Cardiac muscle cell (in vitro differentiated cells and primary cell): ENCODE data around the gene ZMYND8. TPM values are rescaled to one million over a fixed set of nuclear protein-coding genes. Genes with fewer than 3 reads are reported as not detected.

Experiments used
- DNase-seq, 2 donors: peaks; one replicate each; pipeline versions ENCODE4 v3.0.0 to v3.0.0-alpha.2; 2010 to 2017; ENCODE audit warnings: low read depth in 1 of 2, low spot score in 1 of 2
- H3K27ac ChIP-seq: fragments of 200-600 bp; sonication (generic); 2 replicates; pipeline ENCODE4 v1.5.1; 2016
- H3K27me3 ChIP-seq: fragments of 200-600 bp; sonication (generic); 2 replicates; pipeline ENCODE4 v1.6.0; 2016; ENCODE audit warnings: control low read depth
- H3K36me3 ChIP-seq: fragments of 200-600 bp; sonication (generic); 2 replicates; pipeline ENCODE4 v1.5.1; 2016; ENCODE audit warnings: control low read depth
- H3K4me1 ChIP-seq: fragments of 200-600 bp; sonication (generic); 2 replicates; pipeline ENCODE4 v1.8.1; 2017; ENCODE audit warnings: low read depth, mild to moderate bottlenecking, mixed run types
- H3K4me3 ChIP-seq: fragments of 200-600 bp; sonication (generic); 2 replicates; pipeline ENCODE4 v1.5.1; 2016; ENCODE audit warnings: mild to moderate bottlenecking
- H3K9me3 ChIP-seq: fragments of 200-600 bp; sonication (generic); 2 replicates; pipeline ENCODE4 v1.5.1; 2017; ENCODE audit warnings: low read depth, mild to moderate bottlenecking, control low read depth
- CTCF ChIP-seq: IDR thresholded peaks from 2 replicates; pipeline ENCODE4 v1.5.1; 2012; ENCODE audit warnings: low read depth, mild to moderate bottlenecking, low read length
- polyA plus RNA-seq: library from polyadenylated mRNA; unstranded; fragments of >200 nt; fragmentation: Nextera tagmentation; extraction: Ambion mirVana; gene quantifications from 2 replicates; pipeline ENCODE4 v1.2.1, GENCODE V29; 2016
- total RNA-seq: library from RNA; depleted of rRNA; stranded (reverse); fragments of >200 nt; gene quantifications from 2 replicates; pipeline ENCODE4 v1.2.3, GENCODE V29; 2016

ZMYND8 gene
- total and polyA plus RNA-seq, 2 experiments from 2014 or later, result 27.5 to 45.0 TPM

GRCh38 chr20:47160240-47160639 is 196.3 kb downstream of the ZMYND8 start:
- no peak for DNase-seq
- no peak overlapping the region for H3K4me3 ChIP-seq
- TF ChIP-seq CTCF, result no peak
- peaks cover 31% of the 10 kb centered on the region for H3K27me3 ChIP-seq
- no peaks in the 10 kb centered on the region for H3K36me3 ChIP-seq
- H3K27ac ChIP-seq, result no peak overlapping the region
- H3K9me3 ChIP-seq, result no peaks in the 10 kb centered on the region
- no peaks in the 10 kb centered on the region for H3K4me1 ChIP-seq

Other genes starting within 250 kb of the ZMYND8 start
- 13.2 and 16.2 TPM in 2 replicates for gene NCOA3, start 145.2 kb upstream of the ZMYND8 start, total RNA-seq
- 6.7 and 13.0 TPM in 2 replicates for gene NCOA3, start 145.2 kb upstream of the ZMYND8 start, polyA plus RNA-seq